Measurements from ENCODE around the gene SLC27A4. TPM values are rescaled to one million over a fixed set of nuclear protein-coding genes. Genes with fewer than 3 reads are reported as not detected.

Gene SLC27A4
- total RNA-seq, 4 donors from 2014 or later, result 36.6 to 110 (median 72.2) TPM

- 61 to 74% methylated on average over 2 of the region's 2 CpGs for WGBS, 2 donors
- Histone ChIP-seq H3K36me3 (peaks cover 0 to 82% (median 11%) of the 10 kb centered on the region in 3 donors), H3K27ac (peak overlapping the region; percentile 39 to 68 (median 64)), H3K9me3 (no peaks in the 10 kb centered on the region), H3K4me3 (no peak overlapping the region), H3K4me1 (peaks cover 8 to 19% (median 9%) of the 10 kb centered on the region in 3 donors), H3K27me3 (no peaks in the 10 kb centered on the region)
- no peak for DNase-seq
- TF ChIP-seq, protein P1, sequence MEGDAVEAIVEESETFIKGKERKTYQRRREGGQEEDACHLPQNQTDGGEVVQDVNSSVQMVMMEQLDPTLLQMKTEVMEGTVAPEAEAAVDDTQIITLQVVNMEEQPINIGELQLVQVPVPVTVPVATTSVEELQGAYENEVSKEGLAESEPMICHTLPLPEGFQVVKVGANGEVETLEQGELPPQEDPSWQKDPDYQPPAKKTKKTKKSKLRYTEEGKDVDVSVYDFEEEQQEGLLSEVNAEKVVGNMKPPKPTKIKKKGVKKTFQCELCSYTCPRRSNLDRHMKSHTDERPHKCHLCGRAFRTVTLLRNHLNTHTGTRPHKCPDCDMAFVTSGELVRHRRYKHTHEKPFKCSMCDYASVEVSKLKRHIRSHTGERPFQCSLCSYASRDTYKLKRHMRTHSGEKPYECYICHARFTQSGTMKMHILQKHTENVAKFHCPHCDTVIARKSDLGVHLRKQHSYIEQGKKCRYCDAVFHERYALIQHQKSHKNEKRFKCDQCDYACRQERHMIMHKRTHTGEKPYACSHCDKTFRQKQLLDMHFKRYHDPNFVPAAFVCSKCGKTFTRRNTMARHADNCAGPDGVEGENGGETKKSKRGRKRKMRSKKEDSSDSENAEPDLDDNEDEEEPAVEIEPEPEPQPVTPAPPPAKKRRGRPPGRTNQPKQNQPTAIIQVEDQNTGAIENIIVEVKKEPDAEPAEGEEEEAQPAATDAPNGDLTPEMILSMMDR (IDR thresholded peaks at IDR 0.05), result no peak
- no peak for TF ChIP-seq POLR2A (IDR thresholded peaks at IDR 0.05)
- intact Hi-C loops (cut with DNase I), result no loop called here
Observed at GRCh38 chr9:128317629-128318028, 22.7 kb upstream of the SLC27A4 start.

DNA sequence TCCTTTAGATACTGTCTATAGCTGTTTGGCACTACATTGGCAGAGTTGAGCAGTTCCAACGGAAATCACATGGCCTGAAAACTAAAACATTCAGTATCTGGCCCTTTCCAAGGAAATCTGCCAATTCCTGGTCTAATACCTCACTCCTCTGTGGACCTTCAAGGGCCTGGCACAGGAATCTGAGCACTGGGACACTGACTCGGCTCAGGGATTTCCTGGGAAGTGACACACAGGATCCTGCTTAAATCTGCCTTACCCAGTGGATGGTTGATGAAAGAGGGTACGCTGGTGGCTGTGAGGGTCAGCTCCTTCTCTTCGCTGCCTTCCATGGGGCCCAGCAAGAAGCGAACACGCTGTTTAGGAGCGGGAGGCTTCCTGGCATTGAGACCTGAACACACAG, 19.0 kb upstream of the SLC27A4 start:
- DNase-seq, result no peak
- TF ChIP-seq POLR2A (IDR thresholded peaks at IDR 0.05), result no peak
- TF ChIP-seq, protein P1 (IDR thresholded peaks at IDR 0.05), result no peak
- intact Hi-C loops (cut with DNase I), result no loop called here
- Histone ChIP-seq H3K27me3 (no peaks in the 10 kb centered on the region), H3K36me3 (peaks cover 0 to 60% (median 5%) of the 10 kb centered on the region in 3 donors), H3K9me3 (no peaks in the 10 kb centered on the region), H3K4me1 (peaks cover 18 to 54% (median 35%) of the 10 kb centered on the region in 3 donors), H3K27ac (peak overlapping the region in 3 of 4 donors; percentile 84 to 97 (median 95)), H3K4me3 (peak overlapping the region; percentile 73 to 94 (median 89))
- 83 to 85% methylated on average over 6 to 7 of the region's 7 CpGs for WGBS, 2 donors

DNA sequence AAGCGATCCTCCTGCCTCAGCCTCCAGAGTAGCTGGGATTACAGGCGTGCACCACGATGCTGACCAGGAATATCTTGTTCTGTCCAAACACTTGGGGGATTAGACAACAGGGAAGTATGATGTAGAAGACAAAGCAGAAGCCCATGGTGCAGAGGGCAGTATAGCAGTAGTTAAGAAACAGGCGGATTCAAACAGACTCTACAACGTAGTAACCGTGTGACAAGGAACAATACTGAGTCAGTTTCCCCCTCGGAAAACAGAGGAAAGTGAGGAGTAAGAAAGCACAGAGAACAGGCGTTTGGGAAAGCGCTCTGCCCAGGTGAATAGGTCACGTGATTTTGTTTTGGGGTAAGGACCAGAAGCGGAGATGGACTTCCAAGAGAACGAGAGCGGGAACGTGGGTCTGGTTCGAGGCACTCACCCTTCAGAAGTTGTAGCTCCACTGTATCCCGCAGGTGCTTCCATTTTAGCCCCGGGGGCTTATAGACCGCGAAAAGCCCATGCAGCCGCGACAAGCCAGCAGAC, 18.4 kb upstream of the SLC27A4 start:
- 1 to 3% methylated on average over 14 to 18 of the region's 21 CpGs for WGBS, 2 donors
- intact Hi-C loops (cut with DNase I), result no loop called here
- TF ChIP-seq POLR2A (IDR thresholded peaks at IDR 0.05), result no peak
- TF ChIP-seq, protein P1 (IDR thresholded peaks at IDR 0.05), result no peak

GRCh38 chr9:128322404-128323211, 17.7 kb upstream of the SLC27A4 start, which contains the start of the genes COQ4 and TRUB2:
Gene COQ4, plus strand, starts transcription at chr9:128322839. Its CDS starts 20 bp downstream, at chr9:128322859.
Gene TRUB2, minus strand, starts transcription at chr9:128322447. Its CDS starts 39 bp downstream, at chr9:128322408.
- TF ChIP-seq, protein P1 (IDR thresholded peaks at IDR 0.05), result peak in 1 of 6 experiments; percentile 13
- peak in 1 of 4 donors; percentile 26 for TF ChIP-seq POLR2A (IDR thresholded peaks at IDR 0.05)
- Histone ChIP-seq H3K4me3 (peak within 1 kb of the TSS; percentile 73 to 94 (median 89)), H3K9me3 (no peaks in the 10 kb centered on the region), H3K36me3 (peaks cover 3 to 60% (median 5%) of the 10 kb centered on the region in 3 donors), H3K27ac (peak within 1 kb of the TSS; percentile 84 to 97 (median 96)), H3K4me1 (peaks cover 18 to 50% (median 35%) of the 10 kb centered on the region in 3 donors), H3K27me3 (no peaks in the 10 kb centered on the region)
- intact Hi-C loops (cut with DNase I), result no loop called here
- peak; percentile 60 for DNase-seq
- WGBS, 2 donors, result 0 to 1% methylated on average over 20 to 65 of the region's 83 CpGs

More for the DNA sequence above, 18.4 kb upstream of the SLC27A4 start:
- no peak for DNase-seq
- H3K36me3 ChIP-seq, result peaks cover 2 to 60% (median 5%) of the 10 kb centered on the region in 3 donors
- H3K4me3 ChIP-seq, result peak overlapping the region; percentile 73 to 94 (median 89)
- no peaks in the 10 kb centered on the region for H3K9me3 ChIP-seq
- H3K27me3 ChIP-seq, result no peaks in the 10 kb centered on the region
- H3K27ac ChIP-seq, result peak overlapping the region; percentile 84 to 97 (median 96)
- H3K4me1 ChIP-seq, result peaks cover 18 to 56% (median 35%) of the 10 kb centered on the region in 3 donors
